PFSK-1 (cell line): ENCODE measurements around the gene SLCO3A1.

Source experiments
- FOXP2 ChIP-seq: optimal IDR thresholded peaks from 2 replicates; pipeline ENCODE3; 2011; ENCODE audit warnings: borderline replicate concordance, control low read depth, inconsistent platforms; ENCODE audit not compliant: insufficient read depth; ENCODE audit errors: extremely low read length, extremely low read depth
- POLR2AphosphoS5 ChIP-seq: IDR thresholded peaks from 2 replicates; pipeline ENCODE4 v1.6.1; 2012; ENCODE audit warnings: low read depth, mild to moderate bottlenecking, control low read depth, low read length, moderate library complexity
- REST ChIP-seq, 2 experiments: IDR thresholded peaks; 2 replicates each; pipeline versions ENCODE4 v1.6.1 to v1.8.0; 2011 to 2012; ENCODE audit warnings: low read depth in 2 of 2, low read length in 2 of 2, control low read depth in 1 of 2, inconsistent platforms in 1 of 2, mild to moderate bottlenecking in 1 of 2, moderate library complexity in 1 of 2; ENCODE audit not compliant: insufficient read depth in 1 of 2
- SIN3A ChIP-seq: IDR thresholded peaks from 2 replicates; pipeline ENCODE4 v1.6.1; 2012; ENCODE audit warnings: mild to moderate bottlenecking, low read length, moderate library complexity, borderline replicate concordance; ENCODE audit not compliant: insufficient read depth
- TAF1 ChIP-seq: IDR thresholded peaks from 2 replicates; pipeline ENCODE4 v1.6.1; 2012; ENCODE audit warnings: low read length, control low read depth, borderline replicate concordance; ENCODE audit not compliant: insufficient read depth

SLCO3A1 gene

GRCh38 chr15:91886878-91887277, 33.4 kb downstream of the SLCO3A1 start:
- no peak for TF ChIP-seq REST (IDR thresholded peaks at IDR 0.05; ENCODE audit: insufficient read depth in 1 of 2, low read depth in 2 of 2, low read length in 2 of 2)
- TF ChIP-seq FOXP2 = no peak
- no peak for TF ChIP-seq POLR2AphosphoS5
- no peak for TF ChIP-seq SIN3A
- TF ChIP-seq TAF1 = no peak

- TF ChIP-seq TAF1 = no peak
- TF ChIP-seq REST (IDR thresholded peaks at IDR 0.05; ENCODE audit: insufficient read depth in 1 of 2, low read depth in 2 of 2, low read length in 2 of 2) = no peak
- TF ChIP-seq FOXP2 = no peak
- TF ChIP-seq SIN3A = no peak
- TF ChIP-seq POLR2AphosphoS5 = no peak
Measured at GRCh38 chr15:91887321-91887720, 33.8 kb downstream of the SLCO3A1 start.

DNA sequence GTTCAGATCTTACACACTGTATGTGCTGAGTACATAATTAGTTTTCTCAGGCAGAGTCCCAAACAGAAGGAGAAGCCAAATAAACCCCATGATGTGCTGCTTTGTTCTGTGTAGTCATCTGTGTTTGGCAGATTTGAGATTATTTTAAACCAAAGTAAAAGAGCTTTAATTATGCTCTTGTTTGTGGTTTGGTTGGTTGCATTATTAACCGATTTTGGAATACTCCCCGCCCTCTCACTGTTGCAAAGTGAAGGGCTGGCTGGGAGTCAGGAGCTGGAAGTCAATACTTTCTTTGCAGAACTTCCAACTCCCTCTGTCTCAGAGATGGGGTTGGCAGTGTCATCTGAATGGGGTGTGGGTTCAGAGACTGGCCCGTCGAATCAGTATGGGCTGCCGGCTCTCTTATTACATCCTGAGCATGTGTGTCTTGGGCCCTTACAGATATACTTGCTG, 34.4 kb downstream of the SLCO3A1 start:
- TF ChIP-seq TAF1 (no peak), POLR2AphosphoS5 (no peak), SIN3A (no peak), REST (IDR thresholded peaks at IDR 0.05; ENCODE audit: insufficient read depth in 1 of 2, low read depth in 2 of 2, low read length in 2 of 2) (no peak), FOXP2 (no peak)

DNA sequence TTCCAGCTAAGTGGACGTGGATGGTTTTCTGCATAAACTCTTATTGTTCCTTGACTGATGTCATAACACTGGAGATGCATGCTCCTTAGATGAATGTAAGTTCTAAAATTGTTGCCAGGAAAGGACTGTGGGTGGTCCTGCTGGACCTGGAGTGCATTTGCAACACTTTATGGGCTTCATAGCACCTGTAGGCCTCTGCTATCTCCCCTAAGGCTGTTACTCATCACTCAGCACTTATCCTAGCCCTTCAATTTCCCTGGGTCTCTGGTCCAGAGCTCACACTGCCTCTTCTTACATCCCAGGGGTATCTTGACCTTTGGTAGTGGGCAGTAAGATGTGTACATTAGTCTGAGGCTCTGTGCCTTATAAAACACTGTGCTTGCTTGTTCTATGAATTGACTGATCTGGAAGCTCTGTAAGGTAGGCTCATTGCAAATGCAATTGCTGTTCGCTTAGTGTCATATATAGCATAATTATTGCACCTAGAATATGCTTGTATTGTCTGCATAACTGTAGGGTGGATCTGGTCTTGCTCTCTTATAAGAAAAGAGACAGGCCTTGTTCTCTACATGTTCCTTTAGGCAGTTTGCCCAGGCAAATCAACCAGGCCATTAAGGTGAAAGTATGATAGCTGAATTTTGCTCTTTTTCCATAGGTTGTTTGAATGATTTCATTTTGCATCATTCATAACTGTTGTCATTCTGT, 35.8 kb downstream of the SLCO3A1 start:
- no peak for TF ChIP-seq POLR2AphosphoS5
- no peak for TF ChIP-seq FOXP2

DNA sequence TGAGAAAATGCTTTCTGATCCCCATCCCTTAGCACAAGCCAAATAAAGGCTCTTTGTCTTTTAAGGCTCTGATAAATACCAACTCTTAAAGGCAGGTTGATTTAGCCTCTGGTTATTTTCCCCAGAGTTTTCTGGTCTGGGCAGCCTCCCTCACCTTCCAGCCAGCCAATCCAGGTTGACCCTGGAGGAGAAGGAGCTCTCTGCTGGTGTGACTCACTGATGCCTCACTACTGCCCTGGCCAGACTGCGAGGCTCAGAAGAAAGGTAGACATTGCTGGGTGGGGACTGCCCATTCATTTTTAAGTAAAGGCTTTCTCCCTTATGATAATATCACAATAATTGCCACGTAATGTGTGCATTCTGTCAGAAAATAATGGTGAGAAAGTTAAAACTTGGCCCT, 37.1 kb downstream of the SLCO3A1 start:
- TF ChIP-seq TAF1 = no peak
- TF ChIP-seq REST (IDR thresholded peaks at IDR 0.05; ENCODE audit: insufficient read depth in 1 of 2, low read depth in 2 of 2, low read length in 2 of 2) = no peak
- no peak for TF ChIP-seq SIN3A
- no peak for TF ChIP-seq FOXP2
- no peak for TF ChIP-seq POLR2AphosphoS5
